ENCODE measurements around the gene RETN.
"Not testable (repeated sequence)": the region's sequence is repeated elsewhere in the genome, so short reads cannot be mapped to it uniquely, and the experiment has no call there.

RETN gene

DNA sequence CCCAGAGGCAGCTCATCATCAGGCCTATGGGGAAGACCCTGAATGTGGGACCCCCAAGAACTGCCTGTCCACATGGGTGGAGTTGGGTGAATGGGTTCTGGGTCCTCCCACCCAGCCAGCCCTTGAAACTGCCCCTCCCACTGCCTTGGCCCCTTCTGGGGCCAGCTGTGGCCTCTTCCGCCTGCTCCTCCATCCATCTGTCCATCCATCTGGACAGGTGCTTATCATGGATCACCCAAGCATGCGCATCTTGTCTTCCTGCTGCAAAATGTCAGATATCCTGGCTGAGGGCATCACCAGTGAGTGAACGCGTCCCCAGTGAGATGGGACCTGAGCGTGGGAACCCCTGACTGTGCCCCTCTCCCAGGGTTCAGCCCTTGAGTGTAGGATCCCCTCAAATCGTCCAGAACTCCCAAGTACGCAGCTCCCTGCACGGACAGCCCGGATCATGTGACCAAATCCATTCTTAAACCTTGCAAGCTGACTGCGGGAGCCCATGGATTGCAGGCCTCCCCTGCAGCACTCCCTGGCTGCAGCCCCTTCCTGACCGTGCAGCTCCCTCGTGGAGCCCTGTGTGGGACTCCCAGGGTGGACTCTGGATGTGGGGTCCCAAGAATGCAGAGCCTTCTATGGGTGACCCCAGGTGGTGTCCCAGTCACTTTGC lies 29.9 kb upstream of the RETN start:
- no peak for DNase-seq

DNA sequence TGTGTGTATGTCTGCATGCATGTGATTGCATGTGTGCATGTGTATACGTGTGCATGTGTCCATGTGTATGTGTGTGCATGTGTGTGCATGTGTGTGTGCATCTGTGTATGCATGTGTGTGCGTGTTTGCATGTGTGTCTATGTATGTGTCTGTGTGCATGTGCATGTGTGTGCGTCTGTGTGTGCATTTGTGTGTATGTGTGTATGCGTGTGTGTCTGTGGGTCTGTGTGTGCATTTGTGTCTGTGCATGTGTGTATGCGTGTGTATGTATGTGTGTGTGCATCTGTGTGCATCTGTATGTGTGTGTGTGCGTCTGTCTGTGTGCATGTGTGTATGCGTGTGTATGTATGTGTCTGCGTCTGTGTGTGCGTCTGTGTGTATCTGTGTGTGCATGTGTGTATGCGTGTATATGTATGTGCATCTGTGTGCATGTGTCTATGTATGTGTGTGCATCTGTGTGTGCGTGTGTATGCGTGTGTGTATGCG lies 28.9 kb upstream of the RETN start:
- DNase-seq = no peak

GRCh38 chr19:7640803-7641202 lies 28.0 kb upstream of the RETN start:
- no peak for DNase-seq

GRCh38 chr19:7641290-7642276 lies 27.3 kb upstream of the RETN start:
- peak in 1 of 2 experiments; percentile 9 for DNase-seq

GRCh38 chr19:7642295-7643030 lies 26.4 kb upstream of the RETN start:
- DNase-seq = no peak

- DNase-seq = no peak
These were observed 25.8 kb upstream of the RETN start for GRCh38 chr19:7643031-7643415.

DNA sequence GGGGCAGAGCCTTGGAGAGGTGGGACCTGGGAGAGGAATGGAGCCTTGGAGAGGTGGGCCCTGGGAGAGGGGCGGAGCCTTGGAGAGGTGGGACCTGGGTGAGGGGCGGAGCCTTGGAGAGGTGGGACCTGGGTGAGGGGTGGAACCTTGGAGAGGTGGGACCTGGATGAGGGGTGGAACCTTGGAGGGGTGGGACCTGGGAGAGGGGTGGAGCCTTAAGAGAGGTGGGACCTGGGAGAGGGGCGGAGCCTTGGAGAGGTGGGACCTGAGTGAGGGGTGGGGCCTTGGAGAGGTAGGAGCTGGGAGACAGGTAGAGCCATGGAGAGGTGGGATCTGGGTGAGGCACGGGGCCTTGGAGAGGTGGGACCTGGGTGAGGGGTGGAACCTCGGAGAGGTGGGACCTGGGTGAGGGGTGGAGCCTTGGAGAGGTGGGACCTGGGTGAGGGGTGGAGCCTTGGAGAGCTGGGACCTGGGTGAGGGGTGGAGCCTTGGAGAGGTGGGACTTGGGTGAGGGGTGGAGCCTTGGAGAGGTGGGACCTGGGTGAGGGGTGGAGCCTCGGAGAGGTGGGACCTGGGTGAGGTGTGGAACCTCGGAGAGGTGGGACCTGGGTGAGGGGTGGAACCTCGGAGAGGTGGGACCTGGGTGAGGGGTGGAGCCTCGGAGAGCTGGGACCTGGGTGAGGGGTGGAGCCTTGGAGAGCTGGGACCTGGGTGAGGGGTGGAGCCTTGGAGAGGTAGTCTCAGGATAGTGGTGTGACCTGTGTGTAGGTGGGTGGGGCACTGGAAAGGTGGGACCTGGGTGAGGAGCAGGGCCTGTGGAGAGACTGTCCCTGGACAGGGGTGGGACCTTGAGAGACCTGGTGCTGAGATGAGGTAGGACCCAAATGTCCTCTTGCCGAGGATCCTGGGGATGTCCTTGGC lies 25.0 kb upstream of the RETN start:
- DNase-seq = not testable (repeated sequence)

DNA sequence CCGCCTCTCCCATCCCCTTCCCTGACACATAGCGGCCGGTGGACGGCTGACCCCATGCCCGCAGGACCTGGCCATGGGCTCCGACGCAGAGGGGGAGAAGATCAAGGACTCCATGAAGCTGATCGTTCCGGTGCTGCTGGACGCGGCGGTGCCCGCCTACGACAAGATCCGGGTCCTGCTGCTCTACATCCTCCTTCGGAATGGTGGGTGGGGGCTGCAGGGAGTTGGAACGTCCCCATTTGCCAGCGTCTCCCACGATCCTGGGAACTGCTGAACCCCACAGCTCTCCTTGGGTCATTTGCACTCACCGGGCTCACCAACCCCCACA lies 24.3 kb upstream of the RETN start:
- DNase-seq = no peak

- DNase-seq = peak in 1 of 2 experiments; percentile 29
These were observed 23.7 kb upstream of the RETN start for GRCh38 chr19:7645163-7645562.

- DNase-seq = peak in 1 of 2 experiments; percentile 27
These were observed 23.0 kb upstream of the RETN start for GRCh38 chr19:7645656-7646425.

DNA sequence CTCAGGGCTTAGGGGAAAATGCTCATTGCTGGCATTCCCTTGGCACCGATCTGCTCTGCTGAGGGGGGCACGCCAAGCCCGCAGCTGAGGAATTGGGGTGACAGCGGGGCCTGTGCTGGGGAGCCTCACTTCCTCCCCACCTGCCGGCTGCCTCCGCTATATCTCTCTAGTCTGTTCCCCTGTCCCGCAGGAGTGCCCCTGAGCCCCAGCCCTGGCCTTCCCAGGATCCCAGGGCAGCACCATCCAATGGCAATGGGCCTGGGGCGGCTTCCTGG lies 22.5 kb upstream of the RETN start:
- no peak for DNase-seq

DNA sequence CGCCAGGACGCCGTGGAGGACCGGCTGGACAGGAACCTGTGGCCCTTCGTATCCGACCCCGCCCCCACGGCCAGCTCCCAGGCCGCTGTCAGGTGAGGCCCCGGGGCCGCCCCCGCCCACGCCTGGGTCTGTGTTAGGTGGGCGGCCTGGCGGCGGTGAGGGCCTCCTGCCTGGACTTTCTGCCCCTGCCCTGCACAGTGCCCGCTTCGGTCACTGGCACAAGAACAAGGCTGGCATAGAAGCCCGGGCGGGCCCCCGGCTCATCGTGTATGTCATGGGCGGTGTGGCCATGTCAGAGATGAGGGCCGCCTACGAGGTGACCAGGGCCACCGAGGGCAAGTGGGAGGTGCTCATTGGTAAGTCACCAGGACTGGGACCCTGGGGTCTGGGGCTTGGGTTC lies 21.7 kb upstream of the RETN start:
- no peak for DNase-seq

DNA sequence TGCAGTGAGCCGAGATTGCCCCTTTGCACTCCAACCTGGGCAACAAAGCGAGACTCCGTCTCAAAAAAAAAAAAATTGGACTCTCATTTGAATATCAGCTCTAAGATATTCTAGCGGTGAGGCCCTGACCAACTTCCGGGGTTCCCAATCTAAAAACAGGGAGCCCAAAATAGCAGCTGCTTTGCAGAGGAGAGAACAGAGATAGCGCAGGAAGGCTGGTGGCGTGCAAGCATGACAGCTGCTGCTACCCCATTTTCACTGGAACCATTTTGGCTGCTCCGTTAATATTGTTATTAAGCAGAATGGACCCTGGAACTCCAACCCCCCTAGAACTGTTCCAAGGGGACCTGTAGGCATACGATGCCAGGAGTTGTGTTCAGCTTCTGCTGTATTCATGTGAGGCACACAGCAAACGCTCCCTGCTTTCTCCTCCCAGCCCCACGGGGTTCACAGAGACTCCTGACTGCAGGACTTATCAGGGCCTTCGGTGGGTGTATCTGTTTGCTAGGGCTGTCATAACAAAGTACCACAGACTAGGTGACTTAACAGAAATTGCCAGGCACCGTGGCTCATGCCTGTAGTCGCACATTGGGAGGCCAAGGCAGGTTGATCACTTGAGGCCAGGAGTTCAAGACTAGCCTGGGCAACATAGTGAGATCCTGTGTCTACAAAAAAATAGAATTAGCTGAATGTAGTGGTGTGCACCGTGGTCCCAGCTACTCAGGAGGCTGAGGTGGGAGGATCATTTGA lies 20.4 kb upstream of the RETN start:
- DNase-seq = no peak

- DNase-seq = no peak
These were observed 18.7 kb upstream of the RETN start for GRCh38 chr19:7650148-7650547.

DNA sequence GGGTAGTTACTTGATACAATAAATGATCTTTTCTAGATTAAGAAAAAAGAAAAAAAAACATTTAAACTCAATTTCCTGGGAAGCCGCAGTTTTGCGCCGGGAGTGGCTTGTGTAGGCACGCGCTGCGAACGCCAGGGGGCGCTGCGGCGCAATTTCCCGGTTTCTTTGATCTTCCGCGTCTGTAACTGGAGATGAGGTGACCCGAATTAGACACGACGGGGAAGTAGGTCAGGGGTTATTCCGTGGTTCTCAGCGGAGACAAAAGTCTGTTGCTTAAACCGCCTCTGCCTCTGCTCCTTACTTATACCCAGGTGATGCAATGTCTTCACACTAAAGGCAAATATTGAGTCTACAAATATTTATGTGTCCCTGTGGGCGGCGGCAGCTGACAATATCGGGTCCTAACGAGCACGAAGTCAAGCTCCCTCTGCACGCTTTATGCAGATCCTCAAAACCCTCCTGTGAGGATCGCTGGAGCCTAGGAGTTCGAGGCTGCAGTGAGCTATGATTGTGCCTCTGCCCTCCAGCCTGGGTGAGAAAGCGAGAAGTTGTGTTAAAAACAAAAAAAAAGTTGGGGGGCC lies 16.7 kb upstream of the RETN start:
- DNase-seq = peak; percentile 87 to 90

GRCh38 chr19:7654401-7654800 lies 14.4 kb upstream of the RETN start:
- no peak for DNase-seq

- DNase-seq = peak; percentile 21 to 44
These were observed 13.3 kb upstream of the RETN start for GRCh38 chr19:7655581-7655980.

- DNase-seq = peak; percentile 68 to 75
These were observed 11.6 kb upstream of the RETN start for GRCh38 chr19:7657131-7657751.

DNA sequence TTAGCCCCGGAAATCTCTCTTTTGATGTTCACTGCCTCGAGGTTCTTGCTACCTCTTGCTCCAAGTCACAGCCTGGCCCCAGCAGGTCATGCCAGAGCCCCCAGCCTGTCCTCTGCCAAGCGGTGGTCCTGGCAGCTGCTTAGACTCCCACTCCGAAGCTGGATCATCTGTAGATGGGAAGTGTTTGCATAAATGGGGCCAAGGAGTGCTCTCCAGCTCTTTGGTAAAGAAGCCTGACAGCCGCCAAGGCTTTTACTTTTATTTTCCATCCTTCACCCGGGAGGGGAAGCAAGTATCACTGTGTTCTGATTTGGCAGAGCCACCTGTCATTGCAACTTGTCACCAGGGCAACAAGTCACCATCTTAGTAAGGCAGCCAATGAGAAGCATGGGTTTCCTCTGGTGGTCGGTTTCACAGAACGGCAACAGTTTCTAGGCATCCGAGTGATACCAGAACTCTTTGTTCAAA lies 10.6 kb upstream of the RETN start:
- DNase-seq = no peak

Data from Kasumi-1 (cell line).